Thyroid gland (tissue), 4 donors: ENCODE results near the gene TBC1D22A.

Experiments used
- POLR2A ChIP-seq, 2 donors: fragments of 450-650 bp; IDR thresholded peaks; one replicate each; pipeline ENCODE4 v1.6.1; 2017; ENCODE audit warnings: antibody characterized with exemption in 2 of 2, mild to moderate bottlenecking in 2 of 2, moderate library complexity in 1 of 2
- TF ChIP-seq, protein P1 (sequence below), 6 experiments: fragments of 200-600 bp in 3 of 6; fragments of 450-650 bp in 3 of 6; sonication (generic) in 3 of 6; IDR thresholded peaks; one replicate each; pipeline ENCODE4 v1.5.1; 2016 to 2019; ENCODE audit warnings: antibody characterized with exemption in 6 of 6, mild to moderate bottlenecking in 2 of 6, inconsistent platforms in 1 of 6, moderate library complexity in 1 of 6

GRCh38 chr22:46799626-46800025 is 37.2 kb downstream of the TBC1D22A start:
- TF ChIP-seq, protein P1, sequence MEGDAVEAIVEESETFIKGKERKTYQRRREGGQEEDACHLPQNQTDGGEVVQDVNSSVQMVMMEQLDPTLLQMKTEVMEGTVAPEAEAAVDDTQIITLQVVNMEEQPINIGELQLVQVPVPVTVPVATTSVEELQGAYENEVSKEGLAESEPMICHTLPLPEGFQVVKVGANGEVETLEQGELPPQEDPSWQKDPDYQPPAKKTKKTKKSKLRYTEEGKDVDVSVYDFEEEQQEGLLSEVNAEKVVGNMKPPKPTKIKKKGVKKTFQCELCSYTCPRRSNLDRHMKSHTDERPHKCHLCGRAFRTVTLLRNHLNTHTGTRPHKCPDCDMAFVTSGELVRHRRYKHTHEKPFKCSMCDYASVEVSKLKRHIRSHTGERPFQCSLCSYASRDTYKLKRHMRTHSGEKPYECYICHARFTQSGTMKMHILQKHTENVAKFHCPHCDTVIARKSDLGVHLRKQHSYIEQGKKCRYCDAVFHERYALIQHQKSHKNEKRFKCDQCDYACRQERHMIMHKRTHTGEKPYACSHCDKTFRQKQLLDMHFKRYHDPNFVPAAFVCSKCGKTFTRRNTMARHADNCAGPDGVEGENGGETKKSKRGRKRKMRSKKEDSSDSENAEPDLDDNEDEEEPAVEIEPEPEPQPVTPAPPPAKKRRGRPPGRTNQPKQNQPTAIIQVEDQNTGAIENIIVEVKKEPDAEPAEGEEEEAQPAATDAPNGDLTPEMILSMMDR (IDR thresholded peaks at IDR 0.05), result no peak
- no peak for TF ChIP-seq POLR2A (IDR thresholded peaks at IDR 0.05)
